HG02885 (cell line): Measurements from ENCODE around the gene IMMP2L.

Experiments
- ATAC-seq: cut with Tn5 transposase; IDR thresholded peaks from one replicate; pipeline ENCODE4 v1.9.1; 2021; ENCODE audit warnings: mild to moderate bottlenecking; ENCODE audit not compliant: unreplicated experiment, poor library complexity

IMMP2L gene

GRCh38 chr7:111137296-111138192 is 424.7 kb downstream of the IMMP2L start:
- peak; percentile 80 for ATAC-seq

GRCh38 chr7:111132833-111133232 is 429.5 kb downstream of the IMMP2L start:
- no peak for ATAC-seq

- ATAC-seq, result no peak
These were observed 432.9 kb downstream of the IMMP2L start for GRCh38 chr7:111129435-111129834.

- no peak for ATAC-seq
These were observed 435.3 kb downstream of the IMMP2L start for GRCh38 chr7:111126987-111127386.

GRCh38 chr7:111115966-111116365 is 446.3 kb downstream of the IMMP2L start:
- no peak for ATAC-seq

- peak; percentile 67 for ATAC-seq
These were observed 448.9 kb downstream of the IMMP2L start for GRCh38 chr7:111113263-111114017.

- ATAC-seq, result no peak
These were observed 449.9 kb downstream of the IMMP2L start for GRCh38 chr7:111112439-111112838.

GRCh38 chr7:111108496-111108895 is 453.8 kb downstream of the IMMP2L start:
- no peak for ATAC-seq

- no peak for ATAC-seq
These were observed 454.3 kb downstream of the IMMP2L start for GRCh38 chr7:111108000-111108399.

GRCh38 chr7:111107579-111107978 is 454.7 kb downstream of the IMMP2L start:
- no peak for ATAC-seq

- no peak for ATAC-seq
These were observed 457.0 kb downstream of the IMMP2L start for GRCh38 chr7:111105269-111105668.

GRCh38 chr7:111104710-111105109 is 457.6 kb downstream of the IMMP2L start:
- peak; percentile 47 for ATAC-seq

- ATAC-seq, result peak; percentile 70
These were observed 458.5 kb downstream of the IMMP2L start for GRCh38 chr7:111103678-111104274.

- no peak for ATAC-seq
These were observed 459.2 kb downstream of the IMMP2L start for GRCh38 chr7:111103136-111103535.

- no peak for ATAC-seq
These were observed 460.2 kb downstream of the IMMP2L start for GRCh38 chr7:111101856-111102646.

- no peak for ATAC-seq
These were observed 463.4 kb downstream of the IMMP2L start for GRCh38 chr7:111098926-111099250.

- peak; percentile 86 for ATAC-seq
These were observed 464.0 kb downstream of the IMMP2L start for GRCh38 chr7:111098011-111098925.

- no peak for ATAC-seq
These were observed 465.3 kb downstream of the IMMP2L start for GRCh38 chr7:111096997-111097396.

GRCh38 chr7:111094419-111094818 is 467.9 kb downstream of the IMMP2L start:
- ATAC-seq, result no peak
